GM21423 (cell line): ENCODE data around the gene POU6F2.

Source experiments
- ATAC-seq: cut with Tn5 transposase; IDR thresholded peaks from one replicate; pipeline ENCODE4 v1.9.1; 2021; ENCODE audit warnings: mild to moderate bottlenecking, moderate library complexity; ENCODE audit not compliant: unreplicated experiment

The POU6F2 gene

GRCh38 chr7:39062811-39063210 lies 85.1 kb downstream of the POU6F2 start:
- no peak for ATAC-seq

GRCh38 chr7:39069031-39069430 lies 91.3 kb downstream of the POU6F2 start:
- ATAC-seq, result no peak

GRCh38 chr7:39069896-39070881 lies 92.5 kb downstream of the POU6F2 start:
- no peak for ATAC-seq

- ATAC-seq, result no peak
Observed at GRCh38 chr7:39071116-39071515, 93.4 kb downstream of the POU6F2 start.

- ATAC-seq, result no peak
Observed at GRCh38 chr7:39073432-39073831, 95.7 kb downstream of the POU6F2 start.

- no peak for ATAC-seq
Observed at GRCh38 chr7:39075210-39075609, 97.5 kb downstream of the POU6F2 start.

- ATAC-seq, result no peak
Observed at GRCh38 chr7:39083781-39084180, 106.1 kb downstream of the POU6F2 start.

GRCh38 chr7:39084349-39084748 lies 106.6 kb downstream of the POU6F2 start:
- ATAC-seq, result no peak

- no peak for ATAC-seq
Observed at GRCh38 chr7:39085189-39085588, 107.5 kb downstream of the POU6F2 start.

- no peak for ATAC-seq
Observed at GRCh38 chr7:39085590-39086049, 107.9 kb downstream of the POU6F2 start.

GRCh38 chr7:39086638-39087360 lies 109.1 kb downstream of the POU6F2 start:
- no peak for ATAC-seq

GRCh38 chr7:39088730-39089593 lies 111.3 kb downstream of the POU6F2 start:
- ATAC-seq, result no peak

GRCh38 chr7:39091145-39091544 lies 113.4 kb downstream of the POU6F2 start:
- ATAC-seq, result no peak

GRCh38 chr7:39091774-39092173 lies 114.1 kb downstream of the POU6F2 start:
- no peak for ATAC-seq

GRCh38 chr7:39094731-39095130 lies 117.0 kb downstream of the POU6F2 start:
- ATAC-seq, result no peak

GRCh38 chr7:39095875-39096619 lies 118.3 kb downstream of the POU6F2 start:
- no peak for ATAC-seq

- no peak for ATAC-seq
Observed at GRCh38 chr7:39098506-39098905, 120.8 kb downstream of the POU6F2 start.

- ATAC-seq, result no peak
Observed at GRCh38 chr7:39099146-39099545, 121.4 kb downstream of the POU6F2 start.

- no peak for ATAC-seq
Observed at GRCh38 chr7:39100270-39100669, 122.6 kb downstream of the POU6F2 start.

GRCh38 chr7:39102234-39102633 lies 124.5 kb downstream of the POU6F2 start:
- ATAC-seq, result no peak
